AG10803 (cell line): ENCODE measurements around the gene PROCA1.

Source experiments
- DNase-seq: peaks from one replicate; pipeline ENCODE4 v3.0.0; 2010; ENCODE audit warnings: low read depth
- H3K4me3 ChIP-seq: 2 replicates; pipeline ENCODE4 v1.5.1; 2011; ENCODE audit warnings: mild to moderate bottlenecking, low read length, control low read depth
- TF ChIP-seq, protein P1 (sequence below): conservative IDR thresholded peaks from 2 replicates; pipeline ENCODE4 v1.5.1; 2011; ENCODE audit warnings: mild to moderate bottlenecking, low read length, control low read depth, inconsistent platforms

The PROCA1 gene

DNA sequence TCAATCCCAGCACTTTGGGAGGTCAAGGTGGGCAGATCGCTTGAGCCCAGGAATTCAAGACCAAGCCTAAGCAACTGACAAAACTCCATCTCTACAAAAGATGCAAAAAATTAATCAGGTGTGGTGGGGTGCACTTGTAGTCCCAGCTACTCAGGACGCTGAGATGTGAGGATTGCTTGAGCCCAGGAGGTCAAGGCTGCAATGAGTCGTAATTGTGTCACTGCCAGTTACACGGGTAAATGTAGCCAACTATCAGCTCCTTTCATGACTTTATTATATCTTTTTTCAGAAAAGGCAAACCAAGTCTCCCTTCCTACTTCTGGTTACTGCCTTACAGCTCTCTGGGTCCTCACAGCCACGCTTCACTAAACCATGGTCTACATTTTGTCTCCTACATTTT, 53.9 kb downstream of the PROCA1 start:
- no peak for DNase-seq
- H3K4me3 ChIP-seq: no peak overlapping the region
- TF ChIP-seq, protein P1, sequence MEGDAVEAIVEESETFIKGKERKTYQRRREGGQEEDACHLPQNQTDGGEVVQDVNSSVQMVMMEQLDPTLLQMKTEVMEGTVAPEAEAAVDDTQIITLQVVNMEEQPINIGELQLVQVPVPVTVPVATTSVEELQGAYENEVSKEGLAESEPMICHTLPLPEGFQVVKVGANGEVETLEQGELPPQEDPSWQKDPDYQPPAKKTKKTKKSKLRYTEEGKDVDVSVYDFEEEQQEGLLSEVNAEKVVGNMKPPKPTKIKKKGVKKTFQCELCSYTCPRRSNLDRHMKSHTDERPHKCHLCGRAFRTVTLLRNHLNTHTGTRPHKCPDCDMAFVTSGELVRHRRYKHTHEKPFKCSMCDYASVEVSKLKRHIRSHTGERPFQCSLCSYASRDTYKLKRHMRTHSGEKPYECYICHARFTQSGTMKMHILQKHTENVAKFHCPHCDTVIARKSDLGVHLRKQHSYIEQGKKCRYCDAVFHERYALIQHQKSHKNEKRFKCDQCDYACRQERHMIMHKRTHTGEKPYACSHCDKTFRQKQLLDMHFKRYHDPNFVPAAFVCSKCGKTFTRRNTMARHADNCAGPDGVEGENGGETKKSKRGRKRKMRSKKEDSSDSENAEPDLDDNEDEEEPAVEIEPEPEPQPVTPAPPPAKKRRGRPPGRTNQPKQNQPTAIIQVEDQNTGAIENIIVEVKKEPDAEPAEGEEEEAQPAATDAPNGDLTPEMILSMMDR: no peak

DNA sequence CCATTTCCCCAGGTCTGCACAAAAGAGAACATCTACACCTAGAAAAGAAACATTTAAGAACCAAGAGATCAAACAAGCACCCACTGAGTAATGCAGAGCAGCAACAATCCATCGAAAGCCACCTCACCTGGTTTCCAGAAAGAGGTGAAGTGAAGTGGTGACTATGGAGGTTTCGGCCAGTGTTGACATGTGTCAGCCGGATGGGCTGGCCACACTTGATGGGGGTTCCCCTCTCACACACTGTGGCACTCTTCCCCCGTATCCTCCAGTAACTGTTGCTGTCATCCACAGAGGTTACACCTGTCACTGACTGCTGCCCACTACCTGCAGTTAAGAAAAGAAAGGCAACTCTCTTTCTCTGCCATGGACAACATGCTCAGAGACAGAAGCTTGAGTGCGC, 56.5 kb downstream of the PROCA1 start:
- no peak for DNase-seq
- TF ChIP-seq, protein P1: no peak
- H3K4me3 ChIP-seq: no peak overlapping the region
